ENCODE data around the gene SURF2.
A peak's percentile ranks its signal among the peaks of the same experiment; 100 is the strongest.
"Not testable (repeated sequence)": the region's sequence is repeated elsewhere in the genome, so short reads cannot be mapped to it uniquely, and the experiment has no call there.

Gene SURF2

GRCh38 chr9:133374612-133375115 lies 18.3 kb downstream of the SURF2 start:
- Histone ChIP-seq H3K36me3 (peaks cover 36% of the 10 kb centered on the region), H3K4me3 (ENCODE audit: low read depth, low read length) (peak overlapping the region; percentile 78), H3K9me3 (ENCODE audit: severe bottlenecking) (peaks cover 10% of the 10 kb centered on the region), H3K27me3 (ENCODE audit: insufficient read depth, low read depth, severe bottlenecking) (no peaks in the 10 kb centered on the region), H3K27ac (peak overlapping the region; percentile 94)
- TF ChIP-seq CTCF (IDR thresholded peaks at IDR 0.05; ENCODE audit: low read depth, low read length): no peak
- DNase-seq: no peak

GRCh38 chr9:133375116-133375723 lies 18.9 kb downstream of the SURF2 start:
- Histone ChIP-seq H3K27ac (peak overlapping the region; percentile 94), H3K4me3 (ENCODE audit: low read depth, low read length) (peak overlapping the region; percentile 78), H3K9me3 (ENCODE audit: severe bottlenecking) (peaks cover 10% of the 10 kb centered on the region), H3K36me3 (peaks cover 32% of the 10 kb centered on the region), H3K27me3 (ENCODE audit: insufficient read depth, low read depth, severe bottlenecking) (no peaks in the 10 kb centered on the region)
- DNase-seq: peak; percentile 47
- TF ChIP-seq CTCF (IDR thresholded peaks at IDR 0.05; ENCODE audit: low read depth, low read length): peak; percentile 44

DNA sequence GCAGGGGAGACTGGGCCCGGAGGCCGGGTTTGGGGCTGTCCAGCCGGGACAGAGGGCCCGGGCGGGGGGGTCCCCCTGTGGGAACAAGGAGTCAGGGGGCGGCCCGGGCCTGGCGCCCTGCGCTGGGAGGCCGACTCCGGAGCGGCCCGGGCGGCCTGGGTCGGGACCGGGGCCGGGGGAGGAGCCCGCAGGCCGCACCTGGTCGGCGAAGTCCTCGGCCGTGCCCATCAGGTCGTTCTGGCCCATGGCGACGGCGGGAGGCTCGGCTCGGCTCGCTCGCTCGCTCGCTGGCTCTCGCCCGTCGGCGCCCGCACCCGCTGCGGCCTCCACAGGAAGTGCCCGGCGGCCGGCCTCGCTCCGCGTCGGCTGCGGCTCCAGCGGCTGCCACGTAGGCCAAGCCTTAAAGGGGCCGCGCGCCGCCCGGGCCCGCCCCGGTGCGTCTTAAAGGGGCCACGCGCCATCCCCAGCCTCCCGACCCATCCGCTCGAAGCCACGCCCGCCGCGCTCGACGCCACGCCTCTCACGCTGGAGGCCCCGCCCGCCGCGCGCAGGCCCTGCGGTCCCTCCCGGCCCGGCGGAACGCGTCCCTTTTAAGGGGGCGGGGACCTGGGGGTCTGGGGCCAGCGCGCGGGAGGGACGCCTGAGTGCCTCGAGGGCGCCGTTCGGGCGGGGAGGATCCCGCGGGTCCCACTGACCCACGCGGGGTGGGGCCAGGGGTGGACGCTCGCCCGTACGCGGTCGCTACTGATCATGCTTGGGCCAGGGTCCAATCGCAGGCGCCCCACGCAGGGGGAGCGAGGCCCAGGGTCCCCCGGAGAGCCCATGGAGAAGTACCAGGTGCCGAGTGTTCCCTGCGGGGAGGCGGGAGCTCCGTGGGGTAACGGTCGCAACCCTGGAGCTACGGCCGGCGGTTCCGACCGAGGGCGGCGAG lies 19.6 kb downstream of the SURF2 start, which contains the start of the genes STKLD1 and SURF4:
Gene STKLD1, plus strand, starts transcription at position 643 of the 931 bp plus-strand sequence. Its CDS starts 108 bp downstream, at position 751.
Gene SURF4, minus strand, starts transcription at position 337 of the 931 bp plus-strand sequence. Its CDS starts 91 bp downstream, at position 246.
- no peaks in the 10 kb centered on the region for H3K27me3 ChIP-seq (ENCODE audit: insufficient read depth, low read depth, severe bottlenecking)
- H3K36me3 ChIP-seq: peaks cover 25% of the 10 kb centered on the region
- TF ChIP-seq CTCF (IDR thresholded peaks at IDR 0.05; ENCODE audit: low read depth, low read length): no peak
- H3K27ac ChIP-seq: peak within 1 kb of the TSS; percentile 94
- peak within 1 kb of the TSS; percentile 78 for H3K4me3 ChIP-seq (ENCODE audit: low read depth, low read length)
- peaks cover 10% of the 10 kb centered on the region for H3K9me3 ChIP-seq (ENCODE audit: severe bottlenecking)
- DNase-seq: peak; percentile 95

DNA sequence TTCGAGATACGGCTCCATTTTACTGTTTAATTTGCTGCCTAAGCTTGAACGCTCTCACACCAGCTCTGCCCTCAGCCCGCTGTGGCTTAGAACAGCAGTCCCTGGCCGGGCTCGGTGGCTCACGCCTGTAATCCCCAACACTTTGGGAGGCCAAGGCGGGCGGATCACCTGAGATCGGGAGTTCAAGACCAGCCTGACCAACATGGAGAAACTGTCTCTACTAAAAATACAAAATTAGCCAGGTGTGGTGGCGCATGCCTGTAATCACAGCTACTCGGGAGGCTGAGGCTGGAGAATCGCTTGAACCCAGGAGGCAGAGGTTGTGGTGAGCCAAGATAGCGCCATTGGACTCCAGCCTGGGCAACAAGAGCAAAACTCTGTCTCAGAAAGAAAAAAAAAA lies 20.9 kb downstream of the SURF2 start:
- H3K36me3 ChIP-seq: peaks cover 22% of the 10 kb centered on the region
- not testable (repeated sequence) for H3K27me3 ChIP-seq (ENCODE audit: insufficient read depth, low read depth, severe bottlenecking); DNase-seq; H3K4me3 ChIP-seq (ENCODE audit: low read depth, low read length); H3K9me3 ChIP-seq (ENCODE audit: severe bottlenecking); H3K27ac ChIP-seq

DNA sequence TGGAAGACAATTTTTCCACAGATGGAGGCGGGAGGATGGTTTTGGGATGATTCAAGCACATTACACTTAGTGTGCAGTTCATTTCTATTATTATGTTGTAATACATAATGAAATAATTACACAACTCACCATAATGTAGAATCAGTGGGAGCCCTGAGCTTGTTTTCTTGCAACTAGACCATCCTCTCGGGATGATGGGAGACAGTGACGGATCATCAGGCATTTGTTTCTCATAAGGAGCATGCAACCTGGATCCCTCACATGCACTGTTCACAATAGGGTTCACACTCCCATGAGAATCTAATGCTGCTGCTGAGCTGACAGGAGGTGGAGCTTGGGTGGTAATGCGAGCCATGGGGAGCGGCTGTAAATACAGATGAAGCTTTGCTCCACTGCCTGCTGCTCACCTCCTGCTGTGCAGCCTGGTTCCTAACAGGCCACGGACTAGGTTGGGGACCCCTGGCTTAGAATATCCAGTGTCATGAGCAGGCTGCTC lies 21.4 kb downstream of the SURF2 start:
- Histone ChIP-seq H3K27me3 (ENCODE audit: insufficient read depth, low read depth, severe bottlenecking) (no peaks in the 10 kb centered on the region), H3K4me3 (ENCODE audit: low read depth, low read length) (no peak overlapping the region), H3K9me3 (ENCODE audit: severe bottlenecking) (peaks cover 10% of the 10 kb centered on the region), H3K36me3 (peaks cover 17% of the 10 kb centered on the region), H3K27ac (no peak overlapping the region)
- peak; percentile 62 for DNase-seq
- TF ChIP-seq CTCF (IDR thresholded peaks at IDR 0.05; ENCODE audit: low read depth, low read length): no peak
